H1 (cell line): Measurements from ENCODE around the gene MITF.

Experiments
- ASH2L ChIP-seq: fragments of 200-600, 300-600 bp; sonication (generic); IDR thresholded peaks from one replicate; pipeline ENCODE4 v1.7.1; 2017; ENCODE audit warnings: low read length
- CTCF ChIP-seq, 3 experiments: IDR thresholded peaks; 1 replicate in 2 of 3; 2 replicates in 1 of 3; pipeline versions ENCODE4 v1.5.1 to v1.6.1; 2011; ENCODE audit warnings: low read length in 3 of 3, mild to moderate bottlenecking in 3 of 3, inconsistent platforms in 2 of 3, low read depth in 1 of 3, moderate library complexity in 1 of 3; ENCODE audit not compliant: insufficient read depth in 1 of 3; ENCODE audit errors: control extremely low read depth in 1 of 3
- EP300 ChIP-seq, 2 experiments: IDR thresholded peaks; 1 replicate in 1 of 2; 2 replicates in 1 of 2; pipeline ENCODE4 v1.6.1; 2011 to 2012; ENCODE audit warnings: low read depth in 2 of 2, low read length in 2 of 2, mild to moderate bottlenecking in 2 of 2, borderline replicate concordance in 1 of 2, inconsistent platforms in 1 of 2, moderate library complexity in 1 of 2
- GABPA ChIP-seq: IDR thresholded peaks from 2 replicates; pipeline ENCODE4 v1.6.1; 2011; ENCODE audit warnings: mild to moderate bottlenecking, low read length, moderate library complexity, borderline replicate concordance; ENCODE audit not compliant: insufficient read depth
- MAFK ChIP-seq: IDR thresholded peaks from 2 replicates; pipeline ENCODE4 v1.6.1; 2012; ENCODE audit warnings: low read depth, mild to moderate bottlenecking, improper control_type of control experiment, low read length
- MAX ChIP-seq: IDR thresholded peaks from 2 replicates; pipeline ENCODE4 v1.6.1; 2012; ENCODE audit warnings: inconsistent platforms
- RAD21 ChIP-seq, 2 experiments: IDR thresholded peaks in 1 of 2; conservative IDR thresholded peaks in 1 of 2; 2 replicates each; pipeline ENCODE4 v1.6.1; 2011; ENCODE audit warnings: low read depth in 2 of 2, low read length in 2 of 2, improper control_type of control experiment in 1 of 2, inconsistent platforms in 1 of 2, mild to moderate bottlenecking in 1 of 2, moderate library complexity in 1 of 2
- SRF ChIP-seq: IDR thresholded peaks from 2 replicates; pipeline ENCODE4 v1.6.1; 2011; ENCODE audit warnings: mild to moderate bottlenecking, low read depth, low read length, moderate library complexity
- TAF1 ChIP-seq: IDR thresholded peaks from 2 replicates; pipeline ENCODE4 v1.6.1; 2011; ENCODE audit warnings: mild to moderate bottlenecking, low read depth, low read length
- USF2 ChIP-seq: IDR thresholded peaks from 2 replicates; pipeline ENCODE4 v1.6.1; 2011; ENCODE audit warnings: low read length, improper control_type of control experiment

GRCh38 chr3:69805491-69805890, 66.2 kb downstream of the MITF start:
- TF ChIP-seq CTCF (IDR thresholded peaks at IDR 0.05; ENCODE audit: control extremely low read depth in 1 of 3, insufficient read depth in 1 of 3, low read depth in 1 of 3, low read length in 3 of 3) (no peak), TAF1 (no peak), EP300 (IDR thresholded peaks at IDR 0.05; ENCODE audit: borderline replicate concordance in 1 of 2, low read depth in 2 of 2, low read length in 2 of 2) (no peak), RAD21 (IDR thresholded peaks at IDR 0.05 in 1 of 2, conservative IDR thresholded peaks at IDR 0.05 in 1 of 2; ENCODE audit: low read depth in 2 of 2, low read length in 2 of 2) (no peak), MAFK (no peak), MAX (no peak), ASH2L (no peak), SRF (no peak), USF2 (no peak), GABPA (no peak)
